ENCODE results near the gene TRIM15.
"Not testable (repeated sequence)": the region's sequence is repeated elsewhere in the genome, so short reads cannot be mapped to it uniquely, and the experiment has no call there.

Gene TRIM15

GRCh38 chr6:30162265-30163089, 869 bp upstream of the TRIM15 start:
- no peak for DNase-seq (ENCODE audit: low read depth)

GRCh38 chr6:30163918-30164654, 740 bp downstream of the TRIM15 start:
- no peak for DNase-seq (ENCODE audit: low read depth)

GRCh38 chr6:30164714-30165113, 1.4 kb downstream of the TRIM15 start:
- DNase-seq (ENCODE audit: low read depth) = no peak

- not testable (repeated sequence) for DNase-seq (ENCODE audit: low read depth)
These were observed 1.9 kb downstream of the TRIM15 start for GRCh38 chr6:30165238-30165637.

GRCh38 chr6:30167101-30167500, 3.8 kb downstream of the TRIM15 start:
- no peak for DNase-seq (ENCODE audit: low read depth)

GRCh38 chr6:30168741-30169140, 5.4 kb downstream of the TRIM15 start:
- no peak for DNase-seq (ENCODE audit: low read depth)

GRCh38 chr6:30169658-30170614, 6.6 kb downstream of the TRIM15 start:
- peak; percentile 49 for DNase-seq (ENCODE audit: low read depth)

GRCh38 chr6:30171677-30172471, 8.5 kb downstream of the TRIM15 start:
- DNase-seq (ENCODE audit: low read depth) = peak; percentile 31

GRCh38 chr6:30172681-30173080, 9.3 kb downstream of the TRIM15 start:
- DNase-seq (ENCODE audit: low read depth) = no peak

GRCh38 chr6:30175765-30176164, 12.4 kb downstream of the TRIM15 start:
- no peak for DNase-seq (ENCODE audit: low read depth)

- no peak for DNase-seq (ENCODE audit: low read depth)
These were observed 15.5 kb downstream of the TRIM15 start for GRCh38 chr6:30178837-30179236.

GRCh38 chr6:30180145-30180544, 16.8 kb downstream of the TRIM15 start:
- no peak for DNase-seq (ENCODE audit: low read depth)

- no peak for DNase-seq (ENCODE audit: low read depth)
These were observed 21.2 kb downstream of the TRIM15 start for GRCh38 chr6:30184417-30185031.

- DNase-seq (ENCODE audit: low read depth) = no peak
These were observed 22.6 kb downstream of the TRIM15 start for GRCh38 chr6:30185846-30186484.

- DNase-seq (ENCODE audit: low read depth) = no peak
These were observed 25.2 kb downstream of the TRIM15 start for GRCh38 chr6:30188541-30188940.

GRCh38 chr6:30192076-30192475, 28.7 kb downstream of the TRIM15 start:
- no peak for DNase-seq (ENCODE audit: low read depth)

GRCh38 chr6:30194797-30195690, 31.7 kb downstream of the TRIM15 start:
- no peak for DNase-seq (ENCODE audit: low read depth)

GRCh38 chr6:30195951-30196350, 32.6 kb downstream of the TRIM15 start:
- no peak for DNase-seq (ENCODE audit: low read depth)

GRCh38 chr6:30196376-30196775, 33.0 kb downstream of the TRIM15 start:
- DNase-seq (ENCODE audit: low read depth) = no peak
